Stimulated activated CD4-positive, alpha-beta T cell treated with anti-CD3 and anti-CD28 coated beads, Interleukin-4, amount 100 ng/mL, for 48 hours (primary cell): ENCODE data around the gene RIPOR1.
"Not testable (repeated sequence)": the region's sequence is repeated elsewhere in the genome, so short reads cannot be mapped to it uniquely, and the experiment has no call there.

ENCODE experiments used
- DNase-seq, 2 donors: peaks; one replicate each; pipeline ENCODE4 v3.0.0-alpha.2; 2020; ENCODE audit warnings: low read depth in 2 of 2

The RIPOR1 gene, protein sequence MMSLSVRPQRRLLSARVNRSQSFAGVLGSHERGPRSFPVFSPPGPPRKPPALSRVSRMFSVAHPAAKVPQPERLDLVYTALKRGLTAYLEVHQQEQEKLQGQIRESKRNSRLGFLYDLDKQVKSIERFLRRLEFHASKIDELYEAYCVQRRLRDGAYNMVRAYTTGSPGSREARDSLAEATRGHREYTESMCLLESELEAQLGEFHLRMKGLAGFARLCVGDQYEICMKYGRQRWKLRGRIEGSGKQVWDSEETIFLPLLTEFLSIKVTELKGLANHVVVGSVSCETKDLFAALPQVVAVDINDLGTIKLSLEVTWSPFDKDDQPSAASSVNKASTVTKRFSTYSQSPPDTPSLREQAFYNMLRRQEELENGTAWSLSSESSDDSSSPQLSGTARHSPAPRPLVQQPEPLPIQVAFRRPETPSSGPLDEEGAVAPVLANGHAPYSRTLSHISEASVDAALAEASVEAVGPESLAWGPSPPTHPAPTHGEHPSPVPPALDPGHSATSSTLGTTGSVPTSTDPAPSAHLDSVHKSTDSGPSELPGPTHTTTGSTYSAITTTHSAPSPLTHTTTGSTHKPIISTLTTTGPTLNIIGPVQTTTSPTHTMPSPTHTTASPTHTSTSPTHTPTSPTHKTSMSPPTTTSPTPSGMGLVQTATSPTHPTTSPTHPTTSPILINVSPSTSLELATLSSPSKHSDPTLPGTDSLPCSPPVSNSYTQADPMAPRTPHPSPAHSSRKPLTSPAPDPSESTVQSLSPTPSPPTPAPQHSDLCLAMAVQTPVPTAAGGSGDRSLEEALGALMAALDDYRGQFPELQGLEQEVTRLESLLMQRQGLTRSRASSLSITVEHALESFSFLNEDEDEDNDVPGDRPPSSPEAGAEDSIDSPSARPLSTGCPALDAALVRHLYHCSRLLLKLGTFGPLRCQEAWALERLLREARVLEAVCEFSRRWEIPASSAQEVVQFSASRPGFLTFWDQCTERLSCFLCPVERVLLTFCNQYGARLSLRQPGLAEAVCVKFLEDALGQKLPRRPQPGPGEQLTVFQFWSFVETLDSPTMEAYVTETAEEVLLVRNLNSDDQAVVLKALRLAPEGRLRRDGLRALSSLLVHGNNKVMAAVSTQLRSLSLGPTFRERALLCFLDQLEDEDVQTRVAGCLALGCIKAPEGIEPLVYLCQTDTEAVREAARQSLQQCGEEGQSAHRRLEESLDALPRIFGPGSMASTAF

GRCh38 chr16:67528222-67528869 lies at the start of gene RIPOR1:
RIPOR1 (plus strand) TSS chr16:67528829; CDS start chr16:67538447, 9,618 bp downstream.
- DNase-seq = peak in 1 of 2 donors; percentile 45

- DNase-seq = peak; percentile 98
These were observed 47.6 kb upstream of the RIPOR1 start, which contains the start of gene ATP6V0D1 for GRCh38 chr16:67480833-67481560. ATP6V0D1 (minus strand) TSS chr16:67481157; CDS start chr16:67481086, 71 bp downstream.

DNA sequence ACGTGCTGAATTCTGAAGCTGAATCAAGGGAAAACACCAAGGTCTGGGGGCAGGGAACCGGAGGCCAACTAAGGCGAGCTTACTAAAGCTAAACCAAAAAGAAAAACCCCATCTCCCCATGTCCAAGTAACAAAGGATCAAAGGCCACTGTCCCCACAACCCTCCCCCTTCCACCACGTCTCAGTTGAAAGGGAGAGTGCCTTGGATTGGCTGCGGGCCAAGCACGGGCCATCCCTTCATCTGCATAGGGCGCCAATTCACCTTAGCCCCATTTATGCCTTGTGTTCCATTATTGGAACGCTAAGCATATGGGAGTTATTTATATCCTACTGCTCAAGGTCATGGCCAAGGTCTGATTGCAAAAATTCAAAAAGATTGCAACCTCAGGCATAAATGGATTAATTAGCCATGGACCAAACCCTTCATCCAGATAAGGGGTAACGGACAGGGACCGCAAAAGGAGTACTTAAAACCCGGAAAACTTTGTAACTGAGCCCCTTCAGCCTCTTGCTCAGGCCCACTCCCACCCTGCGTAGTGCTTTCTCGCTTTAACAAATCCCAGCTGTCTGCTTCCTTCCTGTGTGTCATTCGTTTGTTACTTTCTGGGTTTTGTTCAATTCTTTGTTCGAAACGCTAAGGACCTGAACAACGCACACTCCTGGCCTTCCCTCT lies 46.9 kb upstream of the RIPOR1 start:
- DNase-seq = peak; percentile 43 to 45

DNA sequence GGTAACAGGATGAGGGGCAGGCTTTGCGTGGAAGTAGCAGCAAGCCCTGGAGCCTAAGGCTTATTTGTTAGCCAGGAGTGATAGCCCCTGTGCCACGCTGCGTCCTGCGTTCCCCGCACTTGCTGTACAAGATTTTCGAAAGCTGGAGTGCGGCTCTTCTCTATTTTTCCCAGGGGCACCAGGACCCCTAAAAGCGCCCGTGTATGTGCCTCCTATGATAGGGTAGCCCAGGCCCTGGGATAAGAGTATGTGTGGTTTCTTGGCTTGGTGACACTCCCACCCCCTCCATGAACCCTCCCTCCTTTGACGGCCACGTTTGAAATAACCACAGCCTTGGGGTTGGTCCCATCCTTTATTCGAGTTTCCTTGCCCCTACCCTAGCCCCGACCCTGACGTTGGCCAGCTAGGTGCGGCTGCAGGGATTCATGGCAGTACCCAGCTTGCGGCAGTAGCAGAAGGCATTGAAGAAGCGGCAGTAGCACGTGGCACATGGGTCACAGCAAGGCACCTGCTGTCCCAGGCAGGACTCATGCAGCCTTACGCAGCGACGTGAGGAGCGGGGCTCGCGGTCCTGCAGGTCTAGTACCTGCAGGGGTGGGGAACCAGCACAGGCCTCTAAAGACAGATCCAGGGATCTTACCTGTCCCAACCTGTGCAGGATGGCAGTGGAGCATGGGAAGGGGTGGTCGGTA lies 46.2 kb upstream of the RIPOR1 start:
- no peak for DNase-seq

DNA sequence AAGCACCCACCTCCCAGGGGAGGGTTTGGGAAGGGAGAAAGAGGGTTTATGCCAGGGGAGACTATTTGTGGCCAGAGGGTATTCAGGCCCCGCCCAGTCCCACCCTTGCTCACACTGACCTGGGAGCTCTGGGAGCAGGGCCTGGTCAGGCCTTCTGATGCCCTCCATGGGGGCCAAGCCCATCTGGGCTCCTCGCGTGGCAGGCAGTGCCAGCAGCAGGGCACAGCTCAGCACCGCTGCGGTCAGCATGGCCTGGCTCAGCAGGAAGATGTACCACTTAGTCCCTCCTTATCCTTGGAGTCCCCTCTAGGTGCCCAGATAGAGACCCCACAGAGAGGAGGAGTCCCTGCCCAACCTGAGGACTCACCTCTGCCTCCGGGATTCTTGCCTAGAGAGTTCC lies 45.5 kb upstream of the RIPOR1 start, which contains the start of gene AGRP:
Gene AGRP (minus strand): TSS at position 398 of the 400 bp plus-strand sequence. CDS start 149 bp downstream, at position 249.
- DNase-seq = no peak

DNA sequence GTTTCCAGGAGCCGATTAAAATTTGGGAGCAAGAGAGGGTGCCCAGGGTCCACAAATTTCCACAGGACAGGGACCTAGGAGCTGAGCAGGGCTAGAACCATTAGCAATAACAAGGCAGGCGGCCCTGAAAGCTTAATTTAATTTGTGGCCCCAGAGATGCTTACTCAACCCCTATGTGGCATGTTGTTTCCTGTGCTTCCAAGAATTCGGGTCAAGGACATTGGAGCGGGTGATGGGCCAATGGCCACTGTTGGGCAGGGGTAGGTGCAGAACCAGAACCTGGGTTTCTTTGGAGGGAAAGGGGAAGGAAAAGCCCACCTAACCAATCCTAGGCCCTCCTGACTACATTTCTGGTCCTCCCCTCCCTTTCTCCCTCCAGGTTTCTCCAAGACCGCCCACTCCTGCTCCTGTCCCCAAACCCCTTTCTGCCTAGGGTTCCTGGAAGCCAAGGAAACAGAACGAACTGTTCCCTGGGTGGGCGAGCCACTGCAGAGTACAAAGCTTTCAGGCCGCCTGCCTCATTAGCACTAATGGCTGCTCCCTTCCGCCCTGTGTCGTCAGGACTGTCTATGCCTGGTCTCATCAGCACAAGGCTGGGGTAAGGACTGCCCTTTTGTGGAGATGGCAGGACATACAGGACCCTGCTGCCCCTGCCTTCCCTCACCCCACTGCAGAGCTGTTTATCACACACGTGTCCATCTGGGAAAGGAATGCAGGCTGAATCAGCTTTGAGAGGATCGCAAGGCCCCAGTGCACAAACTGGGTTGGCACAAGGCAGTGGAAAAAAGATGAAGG lies 44.7 kb upstream of the RIPOR1 start:
- no peak for DNase-seq

DNA sequence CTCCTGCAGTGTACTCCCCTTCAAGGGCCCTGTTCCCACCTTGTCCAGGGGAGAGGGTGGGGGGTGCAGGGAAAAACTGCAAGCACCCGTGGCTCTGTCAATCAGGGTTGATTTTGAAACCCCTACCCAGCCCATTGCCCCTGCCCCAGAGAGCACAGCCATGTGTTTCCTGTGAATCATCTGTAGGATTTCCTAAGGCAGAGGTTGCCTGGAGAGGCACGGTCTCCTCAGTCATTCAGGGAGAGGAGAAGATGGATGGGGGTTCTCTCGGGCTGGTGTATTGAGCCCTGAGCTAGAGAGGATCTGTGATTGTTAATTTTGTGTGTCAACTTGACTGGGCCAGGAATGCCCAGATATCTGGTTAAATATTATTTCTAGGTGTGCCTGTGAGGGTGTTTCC lies 41.8 kb upstream of the RIPOR1 start:
- no peak for DNase-seq

DNA sequence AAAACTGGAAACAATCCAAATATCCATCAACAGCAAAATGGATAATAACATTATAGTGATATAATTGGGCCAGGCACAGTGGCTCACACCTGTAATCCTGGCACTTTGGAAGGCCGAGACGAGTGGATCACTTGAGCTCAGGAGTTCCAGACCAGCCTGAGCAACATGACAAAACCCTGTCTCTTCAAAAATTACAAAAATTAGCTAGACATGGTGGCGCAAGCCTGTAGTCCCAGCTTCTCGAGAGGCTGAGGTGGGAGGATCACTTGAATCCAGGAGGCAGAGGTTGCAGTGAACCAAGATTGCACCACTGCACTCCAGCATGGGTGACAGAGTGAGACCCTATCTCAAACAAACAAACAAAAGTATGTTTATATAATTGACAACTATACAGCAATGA lies 41.1 kb upstream of the RIPOR1 start:
- not testable (repeated sequence) for DNase-seq

GRCh38 chr16:67489401-67490083 lies 39.1 kb upstream of the RIPOR1 start:
- DNase-seq = no peak

- no peak for DNase-seq
These were observed 38.1 kb upstream of the RIPOR1 start for GRCh38 chr16:67490335-67491096.

GRCh38 chr16:67499106-67499505 lies 29.5 kb upstream of the RIPOR1 start:
- no peak for DNase-seq

- no peak for DNase-seq
These were observed 24.3 kb upstream of the RIPOR1 start for GRCh38 chr16:67504031-67505021.

DNA sequence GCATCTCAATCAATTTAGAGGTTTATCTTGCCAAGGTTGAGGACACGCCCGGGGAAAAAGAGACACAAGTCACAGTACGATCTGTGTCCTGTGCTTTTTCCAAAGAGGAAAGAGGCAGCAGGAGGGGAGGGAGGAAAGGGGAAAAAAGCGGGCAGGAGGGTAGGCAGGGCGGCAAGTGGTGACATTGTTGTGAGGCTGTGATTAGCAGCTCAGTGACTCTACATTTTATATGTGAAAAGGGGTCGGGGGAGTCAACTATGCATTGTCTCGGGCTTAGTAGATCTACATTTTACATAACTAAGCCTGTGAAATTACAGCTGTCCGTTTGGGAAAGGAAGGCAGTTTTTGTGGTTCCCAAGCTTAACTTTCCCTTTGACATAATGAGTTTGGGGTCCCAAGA lies 22.2 kb upstream of the RIPOR1 start:
- DNase-seq = no peak

- DNase-seq = no peak
These were observed 19.6 kb upstream of the RIPOR1 start for GRCh38 chr16:67509016-67509415.

DNA sequence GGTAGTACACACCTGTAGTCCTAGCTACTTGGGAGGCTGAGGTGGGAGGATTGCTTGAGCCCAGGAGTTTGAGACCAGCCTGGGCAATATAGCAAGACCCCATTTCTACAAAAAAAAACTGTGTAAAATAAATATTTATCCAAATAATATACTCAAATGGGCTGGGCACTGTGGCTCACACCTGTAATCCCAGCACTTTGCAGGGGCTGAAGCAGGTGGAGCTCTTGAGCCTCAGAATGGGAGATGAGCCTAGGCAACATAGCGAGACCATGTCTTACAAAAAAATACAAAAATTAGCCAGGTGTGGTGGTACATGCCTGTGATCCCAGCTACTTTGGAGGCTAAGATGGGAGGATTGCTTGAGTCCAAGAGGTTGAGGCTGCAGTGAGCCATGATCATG lies 14.7 kb upstream of the RIPOR1 start:
- DNase-seq = not testable (repeated sequence)

DNA sequence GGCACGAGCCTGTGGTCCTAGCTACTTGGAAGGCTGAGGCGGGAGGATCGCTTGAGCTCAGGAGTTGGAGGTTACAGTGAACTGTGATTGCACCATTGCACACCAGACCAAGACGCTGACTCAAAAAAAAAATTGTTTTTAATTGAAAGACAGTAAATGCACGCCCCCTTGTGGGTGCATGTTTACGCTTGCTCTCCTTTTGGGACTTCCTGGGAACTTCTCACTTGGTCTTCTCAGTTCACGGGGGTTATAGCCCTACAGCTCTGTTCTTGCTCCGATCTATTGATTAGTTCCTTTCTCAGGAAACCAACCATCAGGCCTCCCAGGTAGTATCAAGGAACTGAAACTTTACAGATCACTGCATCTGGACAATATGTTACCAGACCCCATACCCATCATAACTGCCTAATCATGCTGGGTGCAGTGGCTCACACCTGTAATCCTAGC lies 14.2 kb upstream of the RIPOR1 start:
- peak; percentile 72 to 74 for DNase-seq
